Measurements from ENCODE around the gene KRTAP4-7. TPM values are rescaled to one million over a fixed set of nuclear protein-coding genes. Genes with fewer than 3 reads are reported as not detected.
"Not testable (repeated sequence)": the region's sequence is repeated elsewhere in the genome, so short reads cannot be mapped to it uniquely, and the experiment has no call there.

The KRTAP4-7 gene
- total RNA-seq (ENCODE audit: low replicate concordance) = not detected in 2 replicates

GRCh38 chr17:41084100-41084856, at the start of gene KRTAP4-7:
KRTAP4-7 (plus strand) TSS chr17:41084150; CDS start chr17:41084207, 57 bp downstream.
- not testable (repeated sequence) for H3K4me3 ChIP-seq (ENCODE audit: low read depth, low read length); DNase-seq (ENCODE audit: low read depth)

GRCh38 chr17:41034346-41034935, 49.5 kb upstream of the KRTAP4-7 start, which contains the start of gene KRTAP1-3:
KRTAP1-3 (minus strand) TSS chr17:41034874; CDS start chr17:41034821, 53 bp downstream.
- DNase-seq (ENCODE audit: low read depth); H3K4me3 ChIP-seq (ENCODE audit: low read depth, low read length): not testable (repeated sequence)

- DNase-seq (ENCODE audit: low read depth) = no peak
- no peak for TF ChIP-seq CTCF (IDR thresholded peaks at IDR 0.05; ENCODE audit: insufficient read depth, low read length)
These were observed 46.0 kb upstream of the KRTAP4-7 start for GRCh38 chr17:41037853-41038350.

GRCh38 chr17:41040783-41041571, 43.0 kb upstream of the KRTAP4-7 start, which contains the start of gene KRTAP1-1:
KRTAP1-1 (minus strand) TSS chr17:41041450; CDS start chr17:41041397, 53 bp downstream.
- H3K4me3 ChIP-seq (ENCODE audit: low read depth, low read length); DNase-seq (ENCODE audit: low read depth): not testable (repeated sequence)

More at GRCh38 chr17:41037853-41038350, 46.0 kb upstream of the KRTAP4-7 start:
- no peak overlapping the region for H3K4me3 ChIP-seq (ENCODE audit: low read depth, low read length)

GRCh38 chr17:41042953-41043352, 41.0 kb upstream of the KRTAP4-7 start:
- no peak for DNase-seq (ENCODE audit: low read depth)
- H3K4me3 ChIP-seq (ENCODE audit: low read depth, low read length) = no peak overlapping the region
- TF ChIP-seq CTCF (IDR thresholded peaks at IDR 0.05; ENCODE audit: insufficient read depth, low read length) = no peak

GRCh38 chr17:41046735-41047465, 37.0 kb upstream of the KRTAP4-7 start, which contains the start of gene KRTAP2-1:
KRTAP2-1 (minus strand) TSS chr17:41047316; CDS start chr17:41047267, 49 bp downstream.
- not testable (repeated sequence) for DNase-seq (ENCODE audit: low read depth); H3K4me3 ChIP-seq (ENCODE audit: low read depth, low read length)

- no peak overlapping the region for H3K4me3 ChIP-seq (ENCODE audit: low read depth, low read length)
- DNase-seq (ENCODE audit: low read depth) = no peak
- no peak for TF ChIP-seq CTCF (IDR thresholded peaks at IDR 0.05; ENCODE audit: insufficient read depth, low read length)
These were observed 35.5 kb upstream of the KRTAP4-7 start for GRCh38 chr17:41048441-41048840.

- no peak for TF ChIP-seq CTCF (IDR thresholded peaks at IDR 0.05; ENCODE audit: insufficient read depth, low read length)
- no peak for DNase-seq (ENCODE audit: low read depth)
- no peak overlapping the region for H3K4me3 ChIP-seq (ENCODE audit: low read depth, low read length)
These were observed 34.8 kb upstream of the KRTAP4-7 start for GRCh38 chr17:41049110-41049509.
